ENCODE results near the gene PCMT1. TPM values are rescaled to one million over a fixed set of nuclear protein-coding genes. Genes with fewer than 3 reads are reported as not detected.
A peak's percentile ranks its signal among the peaks of the same experiment; 100 is the strongest.
"Not testable (repeated sequence)": the region's sequence is repeated elsewhere in the genome, so short reads cannot be mapped to it uniquely, and the experiment has no call there.

The PCMT1 gene
- total RNA-seq, 1 experiment from 2014 or later = 115 TPM

- no peak for DNase-seq (ENCODE audit: low spot score)
- H3K36me3 ChIP-seq (ENCODE audit: insufficient read depth, low read length, poor library complexity, severe bottlenecking) = peaks cover 71% of the 10 kb centered on the region
- ChIA-PET CTCF (no interaction called here), POLR2A (ENCODE audit: low non-redundant PET) (interaction anchor here (0.6 kb wide), 1 partner anchor 22 kb away, joined by 11 read pairs; no protein-coding TSS in a partner anchor)
- intact Hi-C loops (cut with micrococcal nuclease; ENCODE audit: unreplicated experiment) = no loop called here
- TF ChIP-seq EZH2 (IDR thresholded peaks at IDR 0.05; ENCODE audit: borderline replicate concordance, low read depth, low read length, poor library complexity, severe bottlenecking) (no peak), CTCF (conservative IDR thresholded peaks at IDR 0.05; ENCODE audit: low read depth, low read length) (no peak)
- no TSS peak for BruUV-seq (replicated peaks)
- no peaks in the 10 kb centered on the region for H3K4me1 ChIP-seq (ENCODE audit: insufficient read depth, low read length, poor library complexity, severe bottlenecking)
- no peak overlapping the region for H3K27ac ChIP-seq (ENCODE audit: low read depth, low read length, poor library complexity, severe bottlenecking)
- H3K4me3 ChIP-seq (ENCODE audit: low read depth, low read length, poor library complexity, severe bottlenecking) = no peak overlapping the region
- no peaks in the 10 kb centered on the region for H3K9me3 ChIP-seq (ENCODE audit: low read depth, low read length, poor library complexity, severe bottlenecking)
- H3K27me3 ChIP-seq (replicated peaks; ENCODE audit: insufficient read depth, low read depth, low read length, poor library complexity) = no peaks in the 10 kb centered on the region
These were observed 14.6 kb upstream of the PCMT1 start for GRCh38 chr6:149734915-149735314.

GRCh38 chr6:149745252-149745651 is 4.3 kb upstream of the PCMT1 start:
- BruUV-seq (replicated peaks); H3K4me1 ChIP-seq (ENCODE audit: insufficient read depth, low read length, poor library complexity, severe bottlenecking); DNase-seq (ENCODE audit: low spot score); intact Hi-C loops (cut with micrococcal nuclease; ENCODE audit: unreplicated experiment); CTCF ChIA-PET; H3K27me3 ChIP-seq (replicated peaks; ENCODE audit: insufficient read depth, low read depth, low read length, poor library complexity); H3K9me3 ChIP-seq (ENCODE audit: low read depth, low read length, poor library complexity, severe bottlenecking): not testable (repeated sequence)
- Histone ChIP-seq H3K36me3 (ENCODE audit: insufficient read depth, low read length, poor library complexity, severe bottlenecking) (peaks cover 33% of the 10 kb centered on the region), H3K4me3 (ENCODE audit: low read depth, low read length, poor library complexity, severe bottlenecking) (peak overlapping the region; percentile 75), H3K27ac (ENCODE audit: low read depth, low read length, poor library complexity, severe bottlenecking) (peak overlapping the region; percentile 81)
- POLR2A ChIA-PET (ENCODE audit: low non-redundant PET) = interaction anchor here (0.7 kb wide), 1 partner anchor 119 kb away, joined by 7 read pairs; no protein-coding TSS in a partner anchor

GRCh38 chr6:149746147-149746946 is 3.2 kb upstream of the PCMT1 start, which contains the start of gene NUP43:
Gene NUP43 (minus strand): TSS chr6:149746529. CDS start chr6:149746495, 34 bp downstream.
- peaks cover 23% of the 10 kb centered on the region for H3K36me3 ChIP-seq (ENCODE audit: insufficient read depth, low read length, poor library complexity, severe bottlenecking)
- DNase-seq (ENCODE audit: low spot score) = peak; percentile 97
- peak within 1 kb of the TSS; percentile 81 for H3K27ac ChIP-seq (ENCODE audit: low read depth, low read length, poor library complexity, severe bottlenecking)
- CTCF ChIA-PET = no interaction called here
- peaks cover 13% of the 10 kb centered on the region for H3K4me1 ChIP-seq (ENCODE audit: insufficient read depth, low read length, poor library complexity, severe bottlenecking)
- no peaks in the 10 kb centered on the region for H3K27me3 ChIP-seq (replicated peaks; ENCODE audit: insufficient read depth, low read depth, low read length, poor library complexity)
- intact Hi-C loops (cut with micrococcal nuclease; ENCODE audit: unreplicated experiment) = no loop called here
- H3K9me3 ChIP-seq (ENCODE audit: low read depth, low read length, poor library complexity, severe bottlenecking) = no peaks in the 10 kb centered on the region
- TF ChIP-seq CTCF (conservative IDR thresholded peaks at IDR 0.05; ENCODE audit: low read depth, low read length) (peak; percentile 56; the same call in 1 of the 2 replicates), EZH2 (IDR thresholded peaks at IDR 0.05; ENCODE audit: borderline replicate concordance, low read depth, low read length, poor library complexity, severe bottlenecking) (no peak)
- no TSS peak for BruUV-seq (replicated peaks)
- POLR2A ChIA-PET (ENCODE audit: low non-redundant PET) = no interaction called here
- H3K4me3 ChIP-seq (ENCODE audit: low read depth, low read length, poor library complexity, severe bottlenecking) = peak within 1 kb of the TSS; percentile 75

GRCh38 chr6:149749082-149749593 is 403 bp upstream of the PCMT1 start:
- H3K9me3 ChIP-seq (ENCODE audit: low read depth, low read length, poor library complexity, severe bottlenecking); DNase-seq (ENCODE audit: low spot score); BruUV-seq (replicated peaks); intact Hi-C loops (cut with micrococcal nuclease; ENCODE audit: unreplicated experiment); H3K36me3 ChIP-seq (ENCODE audit: insufficient read depth, low read length, poor library complexity, severe bottlenecking); H3K27me3 ChIP-seq (replicated peaks; ENCODE audit: insufficient read depth, low read depth, low read length, poor library complexity); POLR2A ChIA-PET (ENCODE audit: low non-redundant PET): not testable (repeated sequence)
- Histone ChIP-seq H3K4me3 (ENCODE audit: low read depth, low read length, poor library complexity, severe bottlenecking) (peak overlapping the region; percentile 88), H3K27ac (ENCODE audit: low read depth, low read length, poor library complexity, severe bottlenecking) (peak overlapping the region; percentile 87), H3K4me1 (ENCODE audit: insufficient read depth, low read length, poor library complexity, severe bottlenecking) (peaks cover 13% of the 10 kb centered on the region)
- CTCF ChIA-PET = interaction anchor here (0.7 kb wide), 1 partner anchor 8 kb away, joined by 4 read pairs; no protein-coding TSS in a partner anchor

Data from A673 (cell line).